ENCODE results near the gene GRHPR. TPM values are rescaled to one million over a fixed set of nuclear protein-coding genes. Genes with fewer than 3 reads are reported as not detected.

Gene GRHPR
- polyA plus RNA-seq, 1 donor from 2014 or later, result 128 TPM

DNA sequence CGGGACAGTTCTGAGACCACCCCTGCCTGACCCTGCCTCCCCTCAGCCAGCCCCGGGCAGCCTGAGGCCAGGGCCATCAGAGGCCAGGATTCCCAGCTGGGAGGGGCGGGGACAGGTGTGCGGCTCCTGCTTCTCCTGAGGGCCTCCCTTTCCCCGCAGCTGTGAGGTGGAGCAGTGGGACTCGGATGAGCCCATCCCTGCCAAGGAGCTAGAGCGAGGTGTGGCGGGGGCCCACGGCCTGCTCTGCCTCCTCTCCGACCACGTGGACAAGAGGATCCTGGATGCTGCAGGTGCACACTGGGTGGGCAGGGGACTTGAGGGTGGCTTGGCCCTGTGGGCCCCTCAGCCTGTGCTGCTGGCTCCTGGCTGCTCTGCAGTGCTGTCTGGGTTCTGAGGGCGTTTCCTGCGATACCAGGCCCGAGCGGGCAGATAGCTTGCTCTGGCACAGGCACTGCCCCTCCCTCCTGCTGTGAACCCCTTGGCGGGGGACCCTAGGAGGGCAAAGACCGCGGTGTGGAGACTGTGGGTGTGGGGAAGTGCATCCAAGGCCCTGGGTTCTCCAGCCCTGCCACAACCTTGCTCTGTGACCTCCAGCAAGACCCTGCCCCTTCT is 2.3 kb downstream of the GRHPR start:
- H3K79me2 ChIP-seq (replicated peaks; ENCODE audit: insufficient read depth, low read length), result peaks cover 24% of the 10 kb centered on the region
- no peaks in the 10 kb centered on the region for H3F3A ChIP-seq (ENCODE audit: insufficient read depth, low read length, poor library complexity, severe bottlenecking)
- H3K9ac ChIP-seq (ENCODE audit: low read length), result no peak overlapping the region
- TF ChIP-seq MXI1 (conservative IDR thresholded peaks at IDR 0.05; ENCODE audit: poor library complexity, severe bottlenecking) (no peak), POLR2AphosphoS5 (IDR thresholded peaks at IDR 0.05) (no peak), TAF1 (IDR thresholded peaks at IDR 0.05; ENCODE audit: low read depth) (no peak), REST (IDR thresholded peaks at IDR 0.05; ENCODE audit: borderline replicate concordance) (no peak), CTCF (IDR thresholded peaks at IDR 0.05; ENCODE audit: poor library complexity, severe bottlenecking) (no peak), EZH2 (IDR thresholded peaks at IDR 0.05; ENCODE audit: borderline replicate concordance, insufficient read depth, low read length, poor library complexity, severe bottlenecking) (no peak), RAD21 (conservative IDR thresholded peaks at IDR 0.05) (no peak), EP300 (conservative IDR thresholded peaks at IDR 0.05; ENCODE audit: poor library complexity, severe bottlenecking) (no peak)
- no peak overlapping the region for H2AFZ ChIP-seq (ENCODE audit: low read depth, low read length)
- H3K4me3 ChIP-seq (ENCODE audit: low read length), result no peak overlapping the region
- no peaks in the 10 kb centered on the region for H4K20me1 ChIP-seq (ENCODE audit: insufficient read depth)
- H3K36me3 ChIP-seq (ENCODE audit: insufficient read depth, low read length), result no peaks in the 10 kb centered on the region
- H3K27me3 ChIP-seq (ENCODE audit: insufficient read depth, low read depth, low read length), result no peaks in the 10 kb centered on the region
- H3K9me3 ChIP-seq (ENCODE audit: low read length), result no peaks in the 10 kb centered on the region
- H3K27ac ChIP-seq (ENCODE audit: low read length), result no peak overlapping the region
- H3K9me2 ChIP-seq (ENCODE audit: insufficient read depth, low read length), result no peaks in the 10 kb centered on the region
- no peak overlapping the region for H3K4me2 ChIP-seq (ENCODE audit: low read length)

DNA sequence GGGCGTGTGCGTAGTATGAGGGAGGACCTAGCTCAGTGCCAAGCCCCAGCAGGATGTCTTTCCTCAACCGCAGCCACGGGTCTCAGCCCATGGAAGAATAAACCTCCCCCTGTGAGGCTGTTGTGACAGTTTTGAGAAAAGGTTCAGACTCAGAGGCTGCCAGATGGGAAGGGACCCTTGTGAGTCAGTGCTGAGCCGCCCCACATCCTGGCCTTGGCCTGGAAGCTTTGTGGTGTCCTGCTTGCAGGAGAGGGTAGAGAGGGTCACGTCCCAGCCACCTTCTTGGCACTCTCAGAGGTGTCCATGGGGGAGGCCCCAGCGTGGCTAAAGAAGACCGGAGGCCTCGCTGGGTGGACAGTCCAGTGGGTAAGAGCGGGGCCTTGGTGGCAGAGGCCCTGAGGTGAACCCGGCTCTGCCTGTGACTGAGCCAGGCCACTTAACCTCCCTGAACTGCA is 2.8 kb downstream of the GRHPR start:
- no peak overlapping the region for H3K4me3 ChIP-seq (ENCODE audit: low read length)
- H3K9ac ChIP-seq (ENCODE audit: low read length), result no peak overlapping the region
- H3K27ac ChIP-seq (ENCODE audit: low read length), result no peak overlapping the region

More for the DNA sequence above, 2.8 kb downstream of the GRHPR start:
- no peaks in the 10 kb centered on the region for H3K27me3 ChIP-seq (ENCODE audit: insufficient read depth, low read depth, low read length)
- no peaks in the 10 kb centered on the region for H3F3A ChIP-seq (ENCODE audit: insufficient read depth, low read length, poor library complexity, severe bottlenecking)
- no peaks in the 10 kb centered on the region for H3K9me3 ChIP-seq (ENCODE audit: low read length)
- no peaks in the 10 kb centered on the region for H3K36me3 ChIP-seq (ENCODE audit: insufficient read depth, low read length)
- no peak overlapping the region for H2AFZ ChIP-seq (ENCODE audit: low read depth, low read length)
- H3K9me2 ChIP-seq (ENCODE audit: insufficient read depth, low read length), result no peaks in the 10 kb centered on the region
- no peak overlapping the region for H3K4me2 ChIP-seq (ENCODE audit: low read length)
- H4K20me1 ChIP-seq (ENCODE audit: insufficient read depth), result no peaks in the 10 kb centered on the region
- TF ChIP-seq EZH2 (IDR thresholded peaks at IDR 0.05; ENCODE audit: borderline replicate concordance, insufficient read depth, low read length, poor library complexity, severe bottlenecking) (no peak), RAD21 (conservative IDR thresholded peaks at IDR 0.05) (no peak), SMC3 (conservative IDR thresholded peaks at IDR 0.05; ENCODE audit: poor library complexity) (no peak), EP300 (conservative IDR thresholded peaks at IDR 0.05; ENCODE audit: poor library complexity, severe bottlenecking) (no peak), POLR2AphosphoS5 (IDR thresholded peaks at IDR 0.05) (no peak), REST (IDR thresholded peaks at IDR 0.05; ENCODE audit: borderline replicate concordance) (no peak), TAF1 (IDR thresholded peaks at IDR 0.05; ENCODE audit: low read depth) (no peak), CTCF (IDR thresholded peaks at IDR 0.05; ENCODE audit: poor library complexity, severe bottlenecking) (no peak), MXI1 (conservative IDR thresholded peaks at IDR 0.05; ENCODE audit: poor library complexity, severe bottlenecking) (no peak)
- peaks cover 24% of the 10 kb centered on the region for H3K79me2 ChIP-seq (replicated peaks; ENCODE audit: insufficient read depth, low read length)
